Femur (tissue), 1 donor: ENCODE measurements around the gene HTD2.
"Not testable (repeated sequence)": the region's sequence is repeated elsewhere in the genome, so short reads cannot be mapped to it uniquely, and the experiment has no call there.

ENCODE experiments used
- DNase-seq: peaks from one replicate; pipeline ENCODE4 v3.0.0-alpha.2; 2017

The HTD2 gene

DNA sequence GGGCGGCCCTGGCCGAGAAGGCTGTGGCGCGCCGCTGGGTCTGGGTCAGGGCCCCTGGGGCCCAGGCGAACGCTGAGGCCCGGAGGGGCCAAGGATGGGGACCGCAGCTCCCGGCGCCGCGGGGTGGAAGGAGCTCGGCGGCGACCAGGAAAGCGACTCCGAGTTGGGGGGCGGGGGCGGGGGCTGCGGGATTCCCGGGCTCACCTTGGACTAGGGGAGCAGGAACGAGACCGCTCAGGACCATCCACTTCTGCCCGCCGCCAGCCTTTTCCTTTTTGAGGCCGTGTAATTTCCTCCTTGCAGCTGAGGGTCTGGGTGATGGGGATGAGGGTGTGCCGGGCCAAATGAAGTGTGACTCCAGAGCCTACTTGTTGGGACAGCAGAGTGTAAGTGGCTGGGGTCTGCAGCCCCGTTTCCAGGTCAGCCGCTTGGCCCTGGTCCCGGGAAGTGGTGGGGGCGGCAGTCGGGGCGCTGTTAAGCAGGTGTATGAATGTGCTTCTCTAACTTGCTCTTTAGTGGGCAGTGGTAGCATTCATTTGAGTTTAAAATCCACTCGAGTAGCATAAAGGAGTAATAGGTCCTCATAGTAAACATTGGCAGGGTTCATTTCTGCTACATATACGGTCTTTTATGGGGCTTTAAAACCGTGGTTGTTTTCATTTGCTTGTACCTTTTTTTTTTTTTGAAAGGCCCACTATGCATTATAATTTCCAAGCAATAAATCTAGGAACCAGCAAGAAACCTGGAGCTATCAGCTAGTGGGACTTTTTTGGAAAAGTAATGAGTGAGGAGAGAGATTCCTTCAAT lies 27.1 kb downstream of the HTD2 start:
- peak; percentile 39 for DNase-seq

DNA sequence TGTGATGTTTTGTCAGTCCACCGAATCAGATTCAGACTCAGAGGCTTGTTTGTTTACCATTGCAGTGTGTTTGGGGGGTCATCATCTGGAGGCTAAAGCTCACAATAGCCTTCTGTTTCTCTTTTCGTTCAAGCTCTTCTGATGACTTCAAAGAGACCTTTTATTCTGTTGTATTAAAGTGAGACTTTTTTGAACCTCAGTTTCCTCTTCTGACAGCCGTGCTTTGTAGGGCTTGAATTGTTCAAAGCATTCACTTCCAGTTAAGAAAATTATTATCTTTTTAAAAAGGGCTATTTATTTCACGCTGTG lies 27.6 kb downstream of the HTD2 start:
- no peak for DNase-seq

DNA sequence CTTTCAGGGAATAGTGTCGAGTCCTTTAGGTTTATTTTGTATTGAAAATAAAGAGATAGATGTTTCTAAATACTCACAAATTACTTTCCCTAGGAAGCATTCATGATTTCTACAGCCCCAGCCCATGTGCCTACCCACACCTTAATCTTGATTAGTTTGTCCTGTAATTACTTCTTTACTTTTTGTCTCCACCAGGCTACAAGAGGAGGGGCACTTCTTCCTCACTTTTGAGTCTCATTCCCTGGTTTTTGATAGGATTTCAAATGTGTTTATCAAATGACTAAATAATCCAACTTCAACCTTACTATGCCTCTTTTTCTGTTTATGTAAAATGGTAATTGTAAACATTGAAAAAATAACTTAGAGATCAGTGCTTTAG lies 28.2 kb downstream of the HTD2 start:
- no peak for DNase-seq

DNA sequence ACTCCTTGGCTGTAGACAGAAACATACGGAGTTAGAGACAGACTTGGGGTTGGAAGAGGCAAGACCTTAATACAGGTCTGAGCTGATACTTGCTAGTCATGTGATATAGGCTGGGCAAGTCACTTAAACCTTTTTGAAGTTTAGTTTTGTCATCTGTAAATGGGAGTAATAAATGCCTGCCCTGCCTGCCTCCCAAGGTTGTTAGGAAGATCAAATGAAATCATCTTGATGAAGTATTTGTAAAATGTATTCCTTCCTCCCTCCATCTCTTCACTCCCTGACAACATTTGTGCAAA lies 29.3 kb downstream of the HTD2 start:
- no peak for DNase-seq

DNA sequence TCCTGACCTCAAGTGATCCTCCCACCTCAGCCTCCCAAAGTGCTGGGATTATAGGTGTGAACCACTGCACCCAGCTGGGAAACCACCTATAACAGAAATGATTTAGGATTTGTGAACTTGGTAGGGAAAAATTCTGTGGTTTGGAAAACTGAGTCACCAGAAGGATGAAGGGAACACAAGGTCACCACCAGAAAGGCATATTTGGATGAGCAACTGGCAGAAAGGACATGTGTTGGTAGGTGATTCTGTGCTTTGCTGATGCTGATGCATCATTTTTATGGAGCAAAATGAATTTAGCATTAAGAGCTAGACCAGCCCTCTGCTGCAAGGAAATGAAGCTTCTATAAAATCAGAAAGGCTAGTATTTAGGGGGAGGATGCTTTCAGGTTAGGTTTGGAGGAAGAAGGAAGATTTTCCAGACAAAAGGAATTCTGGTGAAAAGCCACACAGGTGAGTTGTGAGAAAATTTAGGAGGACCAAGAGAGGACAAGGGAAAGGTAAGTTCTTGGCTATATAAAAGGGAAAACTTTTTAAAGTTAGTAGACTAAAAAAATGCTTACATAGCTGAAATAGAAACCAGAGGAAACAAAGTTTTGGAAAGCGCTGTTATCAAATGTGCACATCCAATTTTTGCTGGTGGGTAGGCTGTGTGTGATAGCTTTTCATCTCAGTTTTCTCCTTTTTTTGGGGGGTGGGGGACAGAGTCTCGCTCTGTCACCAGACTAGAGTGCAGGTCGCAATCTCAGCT lies 30.0 kb downstream of the HTD2 start:
- DNase-seq: no peak

DNA sequence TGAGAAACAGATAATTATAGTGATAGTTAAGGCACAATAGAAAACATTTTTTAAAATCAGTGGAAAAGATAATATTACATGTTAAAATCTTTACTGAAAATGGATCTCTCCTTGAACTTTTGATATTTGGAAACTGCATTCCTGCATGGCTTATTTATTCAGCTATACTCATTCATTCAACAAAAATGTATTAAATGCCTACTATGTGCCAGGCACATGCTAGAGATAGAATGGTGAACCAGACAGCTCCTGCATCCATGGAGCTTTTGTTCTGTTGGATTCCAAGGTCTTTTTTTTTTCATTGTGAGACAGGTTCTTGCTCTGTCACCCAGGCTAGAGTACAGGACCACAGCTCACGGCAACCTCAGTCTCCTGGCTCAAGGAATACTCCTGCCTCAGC lies 30.9 kb downstream of the HTD2 start:
- no peak for DNase-seq

DNA sequence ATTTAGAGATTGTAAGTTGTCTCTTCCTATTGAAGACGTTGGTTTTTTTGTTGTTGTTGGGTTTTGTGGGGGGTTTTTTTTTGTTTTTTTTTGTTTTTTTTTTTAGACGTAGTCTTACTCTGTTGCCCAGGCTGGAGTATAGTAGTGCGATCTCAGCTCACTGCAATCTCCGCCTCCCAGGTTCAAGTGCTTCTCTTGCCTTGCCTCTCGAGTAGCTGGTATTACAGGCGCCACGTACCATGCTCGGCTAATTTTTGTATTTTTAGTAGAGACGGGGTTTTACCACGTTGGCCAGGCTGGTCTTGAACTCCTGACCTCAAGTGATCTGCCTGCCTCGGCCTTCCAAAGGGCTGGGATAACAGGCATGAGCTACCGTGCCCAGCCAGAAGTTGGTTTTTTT lies 32.8 kb downstream of the HTD2 start:
- not testable (repeated sequence) for DNase-seq

DNA sequence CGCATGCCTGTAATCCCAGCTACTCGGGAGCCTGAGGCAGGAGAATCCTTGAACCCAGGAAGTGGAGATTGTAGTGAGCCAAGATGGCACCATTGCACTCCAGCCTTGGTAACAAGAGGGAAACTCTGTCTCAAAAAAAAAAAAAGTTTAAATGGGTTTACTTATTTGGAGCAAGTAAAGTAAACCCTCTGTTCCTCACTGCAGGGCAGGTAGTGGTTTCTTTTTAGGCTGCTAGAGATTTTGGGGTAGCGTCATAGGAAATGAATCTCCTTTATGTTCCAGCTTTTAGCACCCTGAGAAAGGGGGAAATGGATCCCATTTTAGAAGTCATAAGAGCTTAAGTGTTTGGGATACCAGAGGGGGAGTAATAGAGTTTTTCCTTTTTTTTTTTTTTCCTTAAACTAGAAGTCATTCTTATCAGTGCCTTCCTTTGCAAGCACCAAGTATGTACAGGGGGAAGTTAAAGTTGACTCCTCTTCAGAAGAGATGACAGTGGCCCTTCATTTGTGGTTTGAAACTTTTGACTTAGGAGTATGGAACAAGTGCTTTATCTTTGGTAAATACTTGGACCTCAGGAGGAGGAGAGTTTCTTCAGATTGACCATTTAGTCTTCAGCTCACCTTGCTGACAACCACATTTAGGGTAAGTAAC lies 34.4 kb downstream of the HTD2 start:
- DNase-seq: no peak

DNA sequence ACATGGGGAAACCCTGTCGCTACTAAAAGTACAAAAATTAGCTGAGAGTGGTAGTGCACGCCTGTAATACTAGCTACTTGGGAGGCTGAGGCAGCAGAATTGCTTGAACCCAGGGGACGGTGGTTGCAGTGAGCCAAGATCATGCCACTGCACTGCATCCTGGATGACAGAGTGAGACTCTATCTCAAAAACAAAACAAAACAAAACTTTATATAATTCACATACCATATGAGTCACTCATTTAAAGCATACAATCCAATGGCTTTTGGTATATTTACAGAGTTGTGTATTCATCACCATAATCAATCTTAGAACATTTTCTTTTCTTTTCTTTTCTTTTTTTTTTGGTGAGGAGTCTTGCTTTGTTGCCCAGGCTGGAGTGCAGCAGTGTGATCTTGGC lies 35.1 kb downstream of the HTD2 start:
- DNase-seq: no peak

DNA sequence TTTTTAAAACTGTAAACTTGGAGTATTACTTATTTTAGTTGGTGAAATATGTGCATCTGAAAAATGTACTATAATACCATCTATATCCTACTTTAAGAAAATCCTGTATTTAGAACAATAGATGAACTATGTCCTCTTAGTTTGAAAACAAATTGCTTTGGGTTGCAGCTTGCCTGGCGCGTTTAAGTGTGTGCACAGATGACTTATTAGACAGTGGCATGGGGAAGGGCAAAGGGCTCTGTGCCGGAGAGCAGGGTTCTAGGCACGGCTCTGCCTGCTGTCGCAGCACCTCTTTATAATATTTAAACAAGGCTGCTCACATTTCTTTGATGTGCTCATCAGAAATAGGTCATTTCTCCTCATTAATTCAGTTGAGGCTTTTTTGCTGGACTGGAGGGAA lies 36.4 kb downstream of the HTD2 start:
- DNase-seq: no peak

DNA sequence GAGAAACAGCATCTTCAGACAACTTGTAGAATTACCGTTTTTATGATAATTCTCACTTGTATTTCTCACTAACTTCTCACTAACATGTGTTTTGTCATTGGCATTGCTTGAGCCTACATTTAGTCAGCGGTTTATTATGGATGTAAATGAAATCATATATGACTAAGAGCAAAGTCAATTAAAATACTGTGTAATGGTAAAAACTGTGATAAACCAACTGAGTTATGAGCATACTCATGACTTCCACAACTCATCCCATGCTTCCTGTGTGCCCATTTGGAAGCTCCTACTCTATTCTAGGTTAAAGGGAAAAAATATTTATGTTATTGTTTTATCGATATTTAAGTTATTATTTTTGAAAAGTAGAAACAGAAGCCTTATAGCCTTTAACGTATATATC lies 39.1 kb downstream of the HTD2 start:
- DNase-seq: no peak

DNA sequence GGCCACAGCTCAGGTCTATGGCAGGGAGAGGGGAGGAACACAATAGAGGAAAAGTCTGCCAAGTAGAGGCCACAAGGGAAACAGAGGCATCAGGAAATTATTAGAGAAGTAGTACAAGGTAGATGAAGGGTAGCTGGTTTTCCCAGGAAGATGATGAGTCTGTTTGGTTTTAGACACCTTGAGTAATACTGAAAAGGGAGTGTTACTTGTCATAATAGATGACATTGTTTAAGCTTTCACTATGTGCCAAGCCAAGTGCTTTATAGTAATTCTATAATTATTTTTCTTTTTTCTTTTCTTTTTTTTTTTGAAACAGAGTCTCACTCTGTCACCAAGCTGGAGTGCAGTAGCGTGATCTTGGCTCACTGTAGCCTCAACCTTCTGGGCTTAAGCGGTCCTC lies 40.0 kb downstream of the HTD2 start:
- DNase-seq: no peak

DNA sequence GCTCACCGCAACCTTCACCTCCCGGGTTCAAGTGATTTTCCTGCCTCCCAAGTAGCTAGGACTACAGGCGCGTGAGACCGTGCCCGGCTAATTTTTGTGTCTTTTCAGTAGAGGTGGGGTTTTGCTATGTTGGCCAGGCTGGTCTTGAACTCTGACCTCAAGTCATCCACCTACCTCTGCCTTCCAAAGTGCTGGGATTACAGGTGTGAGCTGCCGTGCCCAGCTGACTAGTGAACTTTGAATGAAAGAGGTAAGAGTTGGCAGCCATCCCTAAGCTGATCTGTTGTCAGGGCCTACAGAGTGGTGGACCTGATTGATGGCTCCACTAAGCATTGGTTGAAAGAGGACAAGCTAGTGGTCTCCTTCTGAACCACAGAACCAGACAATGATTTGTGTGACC lies 41.7 kb downstream of the HTD2 start:
- DNase-seq: no peak

DNA sequence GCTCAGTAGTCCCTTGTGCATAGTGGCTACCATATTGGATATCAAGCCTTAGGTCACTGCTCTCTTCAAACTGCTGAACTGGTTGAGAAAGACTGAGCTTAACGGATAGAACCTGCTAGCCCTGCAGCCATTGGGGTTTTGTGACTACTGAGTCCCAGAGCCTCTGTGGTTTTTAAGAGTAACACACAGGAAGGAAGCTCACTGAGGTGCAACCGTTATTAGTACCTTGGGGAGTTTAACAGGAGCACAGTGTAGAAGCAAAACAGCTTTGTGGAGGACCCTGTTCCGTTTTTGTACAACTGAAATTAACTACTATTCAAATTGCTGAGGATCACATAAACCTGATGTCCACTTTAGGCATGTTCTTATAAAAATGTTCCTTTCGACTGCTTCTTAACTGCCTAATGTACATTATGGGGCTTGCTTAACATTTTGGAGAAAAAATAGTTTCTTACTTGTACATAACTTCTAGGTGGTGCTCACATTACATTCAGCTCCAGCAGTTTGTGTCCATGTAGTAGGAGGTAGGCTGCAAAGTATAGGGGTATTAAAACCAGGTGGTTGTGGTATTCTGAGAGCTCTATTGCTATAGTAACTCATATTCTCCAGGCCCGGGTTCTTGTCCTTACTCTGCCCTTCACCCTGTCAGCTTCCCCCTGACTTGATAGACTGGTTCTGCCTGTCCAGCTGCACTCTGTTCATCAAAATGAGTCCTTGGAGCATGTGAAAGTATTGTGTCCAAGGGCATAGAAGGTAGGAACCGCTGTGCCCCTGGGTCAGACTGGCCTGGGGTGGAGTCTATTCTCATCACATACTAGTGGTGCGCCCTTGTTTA lies 43.7 kb downstream of the HTD2 start:
- DNase-seq: no peak

DNA sequence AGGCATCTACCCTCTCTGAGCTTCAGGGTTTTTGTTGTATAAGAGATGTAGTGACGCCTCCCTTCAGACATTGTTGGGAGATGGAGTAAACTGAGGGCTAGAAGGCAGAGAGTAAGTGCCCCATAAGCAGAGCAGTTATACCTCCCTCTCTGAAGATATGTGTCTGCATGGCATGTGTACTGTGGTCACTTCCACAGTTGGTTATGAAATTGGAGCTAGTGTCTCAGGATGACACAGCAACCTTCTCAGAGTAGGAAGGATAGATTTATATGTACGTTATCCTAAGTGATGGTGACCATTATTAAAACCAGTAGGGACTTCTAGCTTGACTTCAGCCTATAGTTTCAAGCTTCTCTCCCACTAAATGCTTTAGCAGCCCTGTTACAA lies 44.3 kb downstream of the HTD2 start:
- DNase-seq: no peak

DNA sequence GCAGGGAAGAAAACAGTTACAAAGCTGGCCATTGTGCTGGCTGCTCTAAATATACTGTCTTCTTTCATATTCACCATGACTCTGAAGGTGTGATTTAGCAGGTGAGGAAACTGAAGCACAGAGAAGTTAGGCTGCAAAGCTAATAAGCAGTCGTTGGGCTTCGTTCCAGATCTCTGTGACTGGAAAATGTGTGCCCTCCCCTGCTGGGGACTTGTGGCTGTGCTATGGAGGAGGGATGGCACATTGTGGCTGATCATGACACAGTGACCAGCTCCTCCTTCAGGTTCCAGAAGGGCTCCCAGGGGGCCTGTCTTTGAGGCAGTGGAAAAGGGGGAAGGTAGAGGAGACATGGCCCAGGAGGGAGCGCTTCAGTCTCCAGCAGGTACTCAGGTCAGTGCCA lies 45.6 kb downstream of the HTD2 start:
- DNase-seq: no peak

DNA sequence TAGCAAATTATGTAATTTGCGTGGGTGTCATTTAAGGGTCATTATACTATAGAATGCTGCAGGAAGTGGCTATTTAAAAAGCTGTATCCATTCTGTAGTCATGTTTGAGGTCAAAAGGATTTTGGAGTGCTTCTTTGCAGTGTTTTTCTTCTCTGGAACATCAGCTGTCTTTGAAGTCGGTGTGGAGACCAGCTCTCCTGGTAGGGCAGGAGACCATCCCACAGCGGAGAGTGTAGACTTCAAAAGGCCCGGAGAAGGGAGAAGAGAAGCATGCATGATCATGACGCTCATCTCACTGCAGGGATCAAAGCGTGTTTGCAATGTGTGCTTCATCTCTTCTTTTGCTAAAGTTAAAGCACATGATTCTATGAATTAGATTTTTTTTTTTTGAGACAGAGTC lies 46.3 kb downstream of the HTD2 start:
- no peak for DNase-seq

DNA sequence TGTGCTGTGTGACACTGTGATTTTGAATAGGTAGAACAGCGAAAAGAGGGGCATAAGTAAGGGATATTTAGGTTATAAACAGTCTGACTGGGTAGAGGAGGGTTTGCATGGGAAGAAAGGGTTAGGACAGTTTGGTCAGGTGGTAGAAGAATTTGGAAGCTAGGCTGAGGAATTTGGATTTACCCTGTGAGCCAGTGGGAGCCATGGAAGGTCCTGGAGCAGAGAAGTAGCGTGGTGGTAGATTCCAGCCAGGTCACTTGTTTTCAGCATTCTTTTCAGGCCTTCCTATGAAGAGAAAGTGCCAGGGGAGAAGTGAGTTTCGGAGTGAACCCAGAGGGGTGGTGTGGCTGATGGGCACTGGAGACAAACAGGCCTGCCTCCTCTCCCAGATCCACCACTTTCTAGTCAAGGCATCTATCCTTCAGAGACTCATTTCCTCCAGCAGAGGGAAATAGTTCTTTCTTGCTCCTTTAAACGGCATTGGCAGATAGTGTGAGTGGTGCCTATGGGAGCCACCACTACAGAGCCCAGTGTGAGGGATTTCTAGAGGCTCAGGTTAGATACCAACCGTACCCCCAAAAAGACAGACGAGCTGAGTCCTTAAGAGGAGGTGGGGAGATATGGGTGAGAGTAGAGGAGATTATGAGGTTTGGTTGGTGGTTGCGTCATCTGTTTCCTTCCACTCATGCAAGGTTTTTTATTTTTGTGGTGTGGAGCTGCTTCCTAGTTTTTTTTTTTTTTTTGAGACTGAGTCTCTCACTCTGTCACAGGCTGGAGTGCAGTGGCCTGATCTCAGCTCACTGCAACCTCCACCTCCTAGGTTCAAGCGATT lies 47.6 kb downstream of the HTD2 start:
- DNase-seq: no peak

DNA sequence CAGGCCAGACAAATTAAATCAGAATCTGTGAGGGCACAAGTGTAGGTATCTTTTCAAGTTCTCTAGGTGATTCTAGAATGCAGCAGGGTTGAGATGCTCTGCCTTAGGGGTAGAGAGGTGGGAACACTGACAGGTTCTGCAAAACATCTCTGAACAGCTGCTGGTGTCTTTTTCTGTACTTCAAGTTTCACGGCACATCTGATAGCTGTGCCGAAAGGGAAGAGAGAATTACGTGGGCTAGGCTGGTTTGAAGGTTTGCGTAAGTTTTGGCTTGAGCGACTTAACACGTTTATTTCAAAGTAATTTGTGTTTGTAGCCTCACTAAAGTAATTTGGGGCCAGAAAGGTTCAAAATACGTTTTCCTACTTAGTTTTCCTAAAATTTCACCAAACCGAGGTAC lies 48.9 kb downstream of the HTD2 start:
- no peak for DNase-seq

DNA sequence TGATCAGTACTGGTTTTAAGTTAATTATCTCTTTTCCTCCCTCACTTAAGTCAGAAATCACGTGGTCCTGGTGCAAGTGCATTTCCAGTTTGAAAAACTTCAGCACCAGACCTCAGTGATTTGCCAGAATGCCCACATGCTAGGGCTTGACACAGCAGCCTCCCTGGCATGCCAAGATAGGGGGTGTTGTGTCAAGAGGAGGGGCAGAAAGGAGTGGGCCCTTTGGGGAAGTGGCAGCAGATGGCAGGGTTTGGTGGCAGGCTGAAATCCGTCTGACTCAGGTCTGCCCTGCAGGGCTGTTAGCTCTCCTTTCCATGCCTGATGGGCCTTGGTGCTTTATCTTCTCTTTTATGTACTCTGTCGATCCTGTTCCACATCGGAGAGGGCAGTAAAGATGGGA lies 49.7 kb downstream of the HTD2 start:
- no peak for DNase-seq

DNA sequence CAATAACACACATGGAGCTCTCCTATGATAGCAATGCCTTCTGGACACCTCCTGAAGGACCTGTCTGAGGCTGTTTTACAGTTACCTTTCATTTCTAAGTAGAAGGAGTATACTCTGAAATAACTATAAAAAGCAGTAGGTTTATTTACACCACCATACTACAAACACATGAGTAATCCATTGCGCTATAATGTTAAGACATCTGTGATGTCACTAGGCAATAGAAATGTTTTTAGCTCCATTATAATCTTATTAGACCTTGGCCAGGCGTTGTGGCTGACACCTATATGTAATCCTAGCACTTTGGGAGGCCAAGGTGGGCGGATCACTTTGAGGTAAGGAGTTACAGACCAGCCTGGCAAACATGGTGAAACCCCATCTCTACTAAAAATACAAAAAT lies 51.1 kb downstream of the HTD2 start:
- no peak for DNase-seq

DNA sequence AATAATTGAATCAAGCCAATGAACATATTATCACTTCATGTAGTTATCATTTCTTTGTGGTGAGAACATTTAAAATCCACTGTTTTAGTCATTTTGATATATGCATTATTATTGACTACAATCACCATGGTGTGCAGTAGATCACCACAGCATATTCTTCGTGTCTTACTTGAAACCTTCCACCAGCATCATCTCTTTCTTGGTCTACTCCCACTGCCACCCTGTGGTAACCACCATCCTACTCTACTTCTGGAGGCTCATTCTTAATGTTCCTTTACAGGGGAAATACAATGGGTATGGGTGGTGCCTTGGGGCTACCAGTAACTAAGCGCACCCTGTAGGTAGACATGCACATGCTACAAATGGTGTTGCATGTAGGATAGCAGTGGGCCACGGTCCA lies 51.8 kb downstream of the HTD2 start:
- DNase-seq: no peak

DNA sequence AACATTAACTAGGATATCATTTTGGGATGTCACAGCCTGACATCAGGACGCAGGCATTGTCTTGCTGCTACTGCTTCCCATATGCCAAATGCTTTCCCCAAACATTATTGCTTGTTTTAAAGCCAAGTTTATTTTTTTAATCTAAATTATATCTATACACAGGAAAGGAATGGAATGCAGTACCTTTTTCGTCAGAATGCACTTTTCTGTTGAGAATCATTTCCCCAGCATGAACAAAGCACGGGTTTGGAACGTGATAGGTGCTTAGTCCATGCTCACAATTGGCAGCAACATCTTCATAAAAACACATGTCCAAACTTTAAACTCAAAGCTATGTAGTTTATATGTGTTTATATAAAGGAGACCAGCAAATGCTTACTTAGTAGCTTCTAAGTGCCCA lies 52.5 kb downstream of the HTD2 start:
- DNase-seq: no peak
